NOMO-1 treated with dmso at 0.1 percent for 144 hours (cell line): ENCODE measurements around the gene PGD.
"Not testable (repeated sequence)": the region's sequence is repeated elsewhere in the genome, so short reads cannot be mapped to it uniquely, and the experiment has no call there.

Experiments
- DNase-seq: peaks from one replicate; lab custom pipeline; 2025; ENCODE audit not compliant: unreplicated experiment; lab: John Stamatoyannopoulos, UW

PGD gene

GRCh38 chr1:10398278-10398733 lies 558 bp upstream of the PGD start:
- DNase-seq: no peak

- no peak for DNase-seq
Measured at GRCh38 chr1:10399444-10399941, 629 bp downstream of the PGD start.

GRCh38 chr1:10400013-10400412 lies 1.1 kb downstream of the PGD start:
- DNase-seq: no peak

DNA sequence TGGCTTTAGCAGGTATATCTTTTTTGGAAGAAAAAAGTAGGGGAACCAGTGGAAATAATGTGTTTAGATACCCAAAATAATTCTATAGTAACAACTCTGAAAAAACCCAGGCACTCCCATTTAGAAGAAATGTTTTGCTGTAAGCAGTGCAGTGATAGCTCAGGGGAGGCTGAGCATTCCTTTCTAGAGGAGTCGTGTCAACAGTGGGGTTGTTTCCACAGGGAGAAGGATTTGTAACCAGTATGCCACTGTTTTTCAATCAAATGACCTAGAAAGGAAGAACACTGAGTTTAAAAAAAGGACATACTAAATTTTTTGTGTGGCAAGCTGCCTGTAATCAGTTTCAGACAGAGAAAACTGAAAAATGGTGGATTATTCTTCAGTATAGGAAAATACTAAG lies 2.4 kb downstream of the PGD start:
- no peak for DNase-seq

- DNase-seq: no peak
Measured at GRCh38 chr1:10402729-10403274, 3.9 kb downstream of the PGD start.

GRCh38 chr1:10407201-10407600 lies 8.3 kb downstream of the PGD start:
- DNase-seq: no peak

DNA sequence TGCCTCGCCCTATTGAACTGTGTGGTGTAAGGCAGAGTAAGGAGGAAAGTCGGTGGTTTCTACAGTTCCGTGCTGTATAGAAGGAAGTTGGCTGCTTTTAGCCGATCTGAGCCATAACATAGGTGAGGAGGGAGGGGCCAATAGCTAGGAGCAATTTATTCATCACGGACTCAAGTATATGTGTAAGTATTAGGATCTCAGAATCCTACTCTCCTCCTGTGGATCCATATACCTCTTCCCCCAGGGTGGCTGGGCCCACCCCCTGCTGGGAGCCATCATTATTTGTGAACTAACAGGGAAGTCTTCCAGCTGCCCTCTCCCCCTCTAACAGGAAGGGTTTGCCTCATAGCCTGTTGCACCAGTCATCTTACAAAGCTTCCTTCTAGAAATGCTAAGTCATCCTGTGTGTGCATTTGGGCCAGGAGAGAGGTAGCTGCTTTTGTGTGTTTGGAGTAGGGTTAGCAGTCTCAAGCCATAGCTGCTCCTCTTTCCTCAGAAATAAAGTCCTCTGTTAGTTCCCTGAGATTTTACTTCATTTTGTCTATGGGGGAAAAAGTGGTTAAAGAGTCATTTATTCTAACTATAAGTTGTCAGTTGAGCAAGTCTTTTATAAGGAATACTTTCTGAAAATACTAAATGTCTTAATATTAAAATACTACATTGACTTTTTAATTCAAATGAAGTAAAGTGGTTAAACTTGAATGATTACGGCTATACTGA lies 16.5 kb downstream of the PGD start:
- DNase-seq: peak; percentile 91

- DNase-seq: not testable (repeated sequence)
Measured at GRCh38 chr1:10415967-10416366, 17.1 kb downstream of the PGD start.

DNA sequence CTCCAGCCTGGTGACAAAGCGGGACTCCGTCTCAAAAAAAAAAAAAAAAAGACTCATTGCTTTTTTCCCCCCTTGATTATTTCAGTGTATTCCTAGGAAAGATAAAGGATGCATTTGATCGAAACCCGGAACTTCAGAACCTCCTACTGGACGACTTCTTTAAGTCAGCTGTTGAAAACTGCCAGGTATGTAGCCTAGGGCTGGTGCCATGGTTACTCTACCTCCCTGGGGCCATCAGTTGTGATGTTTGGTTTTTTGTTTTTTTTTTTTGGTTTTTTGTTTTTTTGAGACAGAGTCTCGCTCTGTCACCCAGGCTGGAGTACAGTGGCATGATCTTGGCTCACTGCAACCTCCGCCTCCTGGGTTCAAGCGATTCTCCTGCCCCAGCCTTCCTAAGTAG lies 19.9 kb downstream of the PGD start:
- not testable (repeated sequence) for DNase-seq

DNA sequence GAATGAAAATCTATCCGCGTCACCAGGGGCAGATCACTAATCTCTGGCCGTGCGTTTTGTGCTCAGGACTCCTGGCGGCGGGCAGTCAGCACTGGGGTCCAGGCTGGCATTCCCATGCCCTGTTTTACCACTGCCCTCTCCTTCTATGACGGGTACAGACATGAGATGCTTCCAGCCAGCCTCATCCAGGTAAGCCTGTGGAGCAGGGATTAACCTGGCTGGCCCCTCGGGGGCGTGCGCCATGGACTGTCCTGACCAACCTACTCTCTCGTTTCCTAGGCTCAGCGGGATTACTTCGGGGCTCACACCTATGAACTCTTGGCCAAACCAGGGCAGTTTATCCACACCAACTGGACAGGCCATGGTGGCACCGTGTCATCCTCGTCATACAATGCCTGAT lies 20.5 kb downstream of the PGD start:
- no peak for DNase-seq

DNA sequence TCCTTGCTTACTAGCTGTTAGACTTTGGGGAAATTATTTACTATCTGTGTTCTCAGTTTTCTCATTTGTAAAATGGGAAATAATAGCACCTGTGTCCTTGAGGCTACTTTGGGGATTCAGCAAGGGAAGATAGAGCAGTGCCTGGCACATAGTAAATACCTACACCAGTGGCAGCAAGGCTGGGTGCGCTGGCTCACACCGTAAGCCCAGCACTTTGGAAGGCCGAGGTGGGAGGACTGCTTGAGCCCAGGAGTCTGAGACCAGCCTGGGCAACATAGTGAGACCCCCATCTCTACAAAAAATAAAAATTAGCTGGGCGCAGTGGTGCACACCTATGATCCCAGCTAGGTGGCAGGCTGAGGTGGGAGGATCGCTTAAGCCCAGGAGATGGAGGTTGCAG lies 22.8 kb downstream of the PGD start:
- DNase-seq: no peak

GRCh38 chr1:10424034-10424433 lies 25.2 kb downstream of the PGD start:
- no peak for DNase-seq

GRCh38 chr1:10424651-10425050 lies 25.8 kb downstream of the PGD start:
- DNase-seq: no peak

- DNase-seq: not testable (repeated sequence)
Measured at GRCh38 chr1:10425826-10426534, 27.1 kb downstream of the PGD start.

DNA sequence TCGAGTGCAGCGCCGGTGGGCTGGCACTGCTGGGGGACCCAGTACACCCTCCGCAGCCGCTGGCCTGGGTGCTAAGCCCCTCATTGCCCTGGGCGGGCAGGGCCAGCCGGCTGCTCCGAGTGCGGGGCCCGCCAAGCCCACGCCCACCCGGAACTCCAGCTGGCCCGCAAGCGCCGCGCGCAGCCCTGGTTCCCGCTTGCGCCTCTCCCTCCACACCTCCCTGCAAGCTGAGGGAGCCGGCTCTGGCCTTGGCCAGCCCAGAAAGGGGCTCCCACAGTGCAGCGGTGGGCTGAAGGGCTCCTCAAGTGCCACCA lies 27.6 kb downstream of the PGD start:
- not testable (repeated sequence) for DNase-seq

- DNase-seq: no peak
Measured at GRCh38 chr1:10428984-10429383, 30.1 kb downstream of the PGD start.

- DNase-seq: no peak
Measured at GRCh38 chr1:10429868-10430215, 31.0 kb downstream of the PGD start.

GRCh38 chr1:10430216-10431069 lies 31.6 kb downstream of the PGD start, which contains the start of gene CENPS:
Gene CENPS, plus strand, starts transcription at chr1:10430433. Its CDS starts 85 bp downstream, at chr1:10430518.
- peak; percentile 79 for DNase-seq

DNA sequence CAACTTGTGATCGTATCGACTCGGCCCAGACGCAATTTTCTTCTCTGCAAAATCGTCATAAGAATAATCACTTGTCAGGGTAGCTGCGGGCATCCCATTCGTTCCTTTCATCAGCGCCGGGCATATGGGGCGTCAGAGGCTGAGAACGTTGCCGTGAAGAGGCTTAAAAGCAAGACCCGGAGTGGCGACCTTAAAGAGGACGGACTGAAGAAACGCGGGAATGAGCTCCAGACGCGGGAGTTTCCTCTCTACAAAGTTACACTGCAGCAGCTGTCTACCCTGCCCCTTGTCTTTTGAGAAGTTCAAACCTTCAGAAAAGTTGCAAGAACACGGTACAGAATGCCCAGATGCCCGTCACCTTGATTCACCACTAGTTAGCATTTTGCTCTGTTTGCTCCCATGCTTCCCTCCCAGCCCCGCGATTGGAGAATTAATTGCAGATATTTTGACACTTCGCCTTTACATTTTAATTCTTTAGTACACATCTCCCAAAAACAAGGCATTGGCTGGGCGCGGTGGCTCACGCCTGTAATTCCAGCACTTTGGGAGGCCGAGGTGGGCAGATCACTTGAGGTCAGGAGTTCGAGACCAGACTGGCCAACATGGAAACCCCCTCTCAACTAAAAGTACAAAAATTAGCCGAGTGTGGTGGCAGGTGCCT lies 32.3 kb downstream of the PGD start:
- no peak for DNase-seq

DNA sequence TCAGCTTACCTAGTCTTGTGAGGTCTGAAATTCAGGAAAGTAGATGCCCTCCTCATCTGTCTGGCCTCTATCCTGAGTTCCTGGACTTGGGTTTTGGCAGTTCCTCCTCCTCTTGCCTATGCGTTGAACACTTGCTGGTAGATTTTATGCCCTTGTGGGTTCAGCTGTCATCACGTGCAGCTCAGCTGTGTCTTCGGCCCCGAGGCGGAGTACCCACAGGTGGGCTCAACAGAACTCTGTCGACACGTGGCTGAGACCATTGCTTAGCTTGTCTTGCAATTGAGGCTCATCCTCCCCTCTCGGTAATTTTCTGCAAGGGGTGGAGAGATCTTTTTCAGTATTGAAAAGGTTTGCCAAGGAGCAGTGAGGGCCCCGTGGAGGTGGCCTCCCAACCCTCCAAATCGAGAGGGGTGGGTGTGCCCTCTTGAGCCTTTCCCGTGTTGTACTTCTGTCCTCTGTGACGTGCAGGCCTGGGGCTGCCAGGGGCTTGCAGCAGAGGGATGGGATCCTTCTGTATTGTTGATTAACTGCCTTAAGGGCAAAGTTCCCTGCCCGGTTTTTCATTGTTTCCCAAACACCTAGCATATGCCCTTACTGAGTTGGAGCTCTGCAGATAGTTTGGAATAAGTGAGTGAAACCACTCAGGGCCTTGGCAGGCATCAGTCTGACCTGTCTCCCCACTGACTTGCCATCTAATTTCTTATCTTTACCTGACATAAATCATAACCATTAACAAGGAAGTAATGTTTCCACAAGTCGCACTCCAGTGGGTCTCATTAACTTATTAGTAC lies 34.2 kb downstream of the PGD start:
- no peak for DNase-seq
